Chondrocyte (in vitro differentiated cells): ENCODE results near the gene SLC22A23. TPM values are rescaled to one million over a fixed set of nuclear protein-coding genes. Genes with fewer than 3 reads are reported as not detected.
A peak's percentile ranks its signal among the peaks of the same experiment; 100 is the strongest.

ENCODE experiments used
- DNase-seq: peaks from one replicate; pipeline ENCODE4 v3.0.0; 2021; ENCODE audit warnings: mixed read lengths, low spot score
- H3K27ac Mint-ChIP-seq: one replicate; pipeline ENCODE4 v1.8.0; 2021; ENCODE audit warnings: mild to moderate bottlenecking, moderate library complexity, mixed read lengths; ENCODE audit not compliant: unreplicated experiment
- H3K27me3 Mint-ChIP-seq: 2 replicates; pipeline ENCODE4 v1.8.0; 2021; ENCODE audit warnings: low read depth, mixed read lengths
- H3K36me3 Mint-ChIP-seq: 2 replicates; pipeline ENCODE4 v1.8.0; 2021; ENCODE audit warnings: low read depth, mixed read lengths
- H3K4me1 Mint-ChIP-seq: 2 replicates; pipeline ENCODE4 v1.8.0; 2021; ENCODE audit warnings: low read depth, mild to moderate bottlenecking, mixed read lengths
- H3K4me3 Mint-ChIP-seq: one replicate; pipeline ENCODE4 v1.8.0; 2021; ENCODE audit warnings: mild to moderate bottlenecking, moderate library complexity, mixed read lengths; ENCODE audit not compliant: unreplicated experiment
- H3K9me3 Mint-ChIP-seq: 2 replicates; pipeline ENCODE4 v1.8.0; 2021; ENCODE audit warnings: low read depth, mixed read lengths
- CTCF ChIP-seq: fragments of 200-600 bp; sonication (generic); IDR thresholded peaks from 2 replicates; pipeline ENCODE4 v1.5.0; 2021; ENCODE audit warnings: antibody characterized with exemption, mild to moderate bottlenecking, moderate library complexity
- total RNA-seq: library from RNA; stranded (reverse); gene quantifications from 3 replicates; pipeline ENCODE4 v1.2.1, GENCODE V29; 2021

SLC22A23 gene
- total RNA-seq, 1 donor from 2014 or later, result 36.4 TPM

GRCh38 chr6:3318821-3319540 lies 137.9 kb downstream of the SLC22A23 start:
- TF ChIP-seq CTCF, result no peak

GRCh38 chr6:3318226-3318625 lies 138.6 kb downstream of the SLC22A23 start:
- peak; percentile 64 for DNase-seq
- TF ChIP-seq CTCF, result no peak
- Mint-ChIP-seq H3K27ac (no peak overlapping the region), H3K4me1 (no peaks in the 10 kb centered on the region), H3K36me3 (peaks cover 16% of the 10 kb centered on the region), H3K27me3 (no peaks in the 10 kb centered on the region), H3K9me3 (no peaks in the 10 kb centered on the region), H3K4me3 (no peak overlapping the region)

More at GRCh38 chr6:3318821-3319540, 137.9 kb downstream of the SLC22A23 start:
- Mint-ChIP-seq H3K4me3 (no peak overlapping the region), H3K9me3 (no peaks in the 10 kb centered on the region), H3K27me3 (no peaks in the 10 kb centered on the region), H3K27ac (no peak overlapping the region), H3K36me3 (peaks cover 16% of the 10 kb centered on the region), H3K4me1 (peaks cover 4% of the 10 kb centered on the region)
- DNase-seq, result peak; percentile 58

GRCh38 chr6:3317741-3318211 lies 139.1 kb downstream of the SLC22A23 start:
- Mint-ChIP-seq H3K9me3 (no peaks in the 10 kb centered on the region), H3K36me3 (peaks cover 16% of the 10 kb centered on the region), H3K27me3 (no peaks in the 10 kb centered on the region), H3K4me3 (no peak overlapping the region), H3K4me1 (no peaks in the 10 kb centered on the region), H3K27ac (no peak overlapping the region)
- peak; percentile 59 for DNase-seq
- TF ChIP-seq CTCF, result no peak

- TF ChIP-seq CTCF, result no peak
- no peak overlapping the region for H3K27ac Mint-ChIP-seq
- no peaks in the 10 kb centered on the region for H3K27me3 Mint-ChIP-seq
- H3K36me3 Mint-ChIP-seq, result peaks cover 16% of the 10 kb centered on the region
- H3K4me3 Mint-ChIP-seq, result no peak overlapping the region
- no peaks in the 10 kb centered on the region for H3K4me1 Mint-ChIP-seq
- H3K9me3 Mint-ChIP-seq, result no peaks in the 10 kb centered on the region
- peak; percentile 19 for DNase-seq
These were observed 140.0 kb downstream of the SLC22A23 start for GRCh38 chr6:3316818-3317217.

GRCh38 chr6:3316331-3316730 lies 140.5 kb downstream of the SLC22A23 start:
- Mint-ChIP-seq H3K36me3 (peaks cover 14% of the 10 kb centered on the region), H3K27me3 (no peaks in the 10 kb centered on the region), H3K4me3 (no peak overlapping the region), H3K27ac (no peak overlapping the region), H3K4me1 (no peaks in the 10 kb centered on the region), H3K9me3 (no peaks in the 10 kb centered on the region)
- TF ChIP-seq CTCF, result no peak
- no peak for DNase-seq
